Measurements from ENCODE around the gene KLF11.

- TF ChIP-seq MAX (IDR thresholded peaks at IDR 0.05) (no peak), CTCF (IDR thresholded peaks at IDR 0.05; ENCODE audit: control extremely low read depth in 1 of 3, insufficient read depth in 1 of 3, low read depth in 1 of 3, low read length in 3 of 3) (no peak), POLR2A (IDR thresholded peaks at IDR 0.05; ENCODE audit: control extremely low read depth in 1 of 2, low read depth in 2 of 2, low read length in 2 of 2) (no peak), ZNF274 (IDR thresholded peaks at IDR 0.05; ENCODE audit: borderline replicate concordance, extremely low read depth, low read length) (no peak), CBX5 (IDR thresholded peaks at IDR 0.05; ENCODE audit: low read depth, low read length) (no peak), EGR1 (IDR thresholded peaks at IDR 0.05; ENCODE audit: borderline replicate concordance, low read depth, low read length) (no peak), ATF2 (IDR thresholded peaks at IDR 0.05; ENCODE audit: low read length) (no peak), POLR2AphosphoS5 (IDR thresholded peaks at IDR 0.05; ENCODE audit: low read depth, low read length) (no peak), CBX8 (IDR thresholded peaks at IDR 0.05; ENCODE audit: borderline replicate concordance, low read depth, low read length) (no peak)
These were observed 8.9 kb upstream of the KLF11 start for GRCh38 chr2:10034333-10035052.
